H9 (cell line): ENCODE results near the gene APBA2. TPM values are rescaled to one million over a fixed set of nuclear protein-coding genes. Genes with fewer than 3 reads are reported as not detected.

Source experiments
- DNase-seq: peaks from one replicate; pipeline ENCODE4 v3.0.0-alpha.2; 2017
- H2AFZ ChIP-seq: one replicate; pipeline ENCODE4 v1.6.1; 2013; ENCODE audit warnings: mild to moderate bottlenecking, low read length, control low read depth, moderate library complexity
- H2AK5ac ChIP-seq: 2 replicates; pipeline ENCODE4 v1.6.1; 2013; ENCODE audit warnings: low read length, control low read depth, mixed read lengths; ENCODE audit not compliant: insufficient read length
- H2BK120ac ChIP-seq: one replicate; pipeline ENCODE4 v1.6.1; 2013; ENCODE audit warnings: low read depth, mild to moderate bottlenecking, low read length, control low read depth, inconsistent platforms; ENCODE audit not compliant: poor library complexity, severe bottlenecking
- H2BK12ac ChIP-seq: 2 replicates; pipeline ENCODE4 v1.6.1; 2013; ENCODE audit warnings: low read length, control low read depth, mixed read lengths, low read depth; ENCODE audit not compliant: insufficient read length
- H2BK15ac ChIP-seq: 2 replicates; pipeline ENCODE4 v1.6.1; 2013; ENCODE audit warnings: low read depth, low read length, control low read depth
- H2BK20ac ChIP-seq: one replicate; pipeline ENCODE4 v1.6.1; 2013; ENCODE audit warnings: low read depth, mild to moderate bottlenecking, low read length, control low read depth, inconsistent platforms; ENCODE audit not compliant: poor library complexity, severe bottlenecking
- H2BK5ac ChIP-seq: 2 replicates; pipeline ENCODE4 v1.6.1; 2013; ENCODE audit warnings: low read length, control low read depth, mixed read lengths; ENCODE audit not compliant: insufficient read length
- H3K14ac ChIP-seq: 2 replicates; pipeline ENCODE4 v1.6.1; 2013; ENCODE audit warnings: low read length, control low read depth; ENCODE audit not compliant: insufficient read depth
- H3K18ac ChIP-seq: 2 replicates; pipeline ENCODE4 v1.6.1; 2013; ENCODE audit warnings: low read depth, mild to moderate bottlenecking, mixed read lengths, low read length, control low read depth; ENCODE audit not compliant: insufficient read length
- H3K23ac ChIP-seq: 2 replicates; pipeline ENCODE4 v1.6.1; 2013; ENCODE audit warnings: low read length, control low read depth, mixed read lengths, low read depth; ENCODE audit not compliant: insufficient read length
- H3K23me2 ChIP-seq: 2 replicates; pipeline ENCODE4 v1.6.1; 2013; ENCODE audit warnings: low read depth, mild to moderate bottlenecking, mixed read lengths, low read length, control low read depth; ENCODE audit not compliant: insufficient read length, poor library complexity, severe bottlenecking
- H3K27ac ChIP-seq: 2 replicates; pipeline ENCODE4 v1.5.1; 2013; ENCODE audit warnings: low read length, control low read depth, mixed read lengths, low read depth; ENCODE audit not compliant: insufficient read length
- H3K27me3 ChIP-seq: 2 replicates; pipeline ENCODE4 v1.6.1; 2013; ENCODE audit warnings: low read length, control low read depth, inconsistent platforms; ENCODE audit not compliant: insufficient read depth
- H3K4ac ChIP-seq: 2 replicates; pipeline ENCODE4 v1.6.1; 2013; ENCODE audit warnings: low read depth, mild to moderate bottlenecking, control low read depth, inconsistent platforms, low read length, moderate library complexity
- H3K4me1 ChIP-seq: 2 replicates; pipeline ENCODE4 v1.6.1; 2013; ENCODE audit warnings: low read length, control low read depth, inconsistent platforms; ENCODE audit not compliant: insufficient read depth
- H3K4me2 ChIP-seq: 2 replicates; pipeline ENCODE4 v1.6.1; 2013; ENCODE audit warnings: low read length, control low read depth, mixed read lengths; ENCODE audit not compliant: insufficient read length, insufficient read depth
- H3K56ac ChIP-seq: 2 replicates; pipeline ENCODE4 v1.6.1; 2013; ENCODE audit warnings: low read depth, mild to moderate bottlenecking, mixed read lengths, low read length, control low read depth; ENCODE audit not compliant: insufficient read length
- H3K79me1 ChIP-seq: 2 replicates; pipeline ENCODE4 v1.6.1; 2013; ENCODE audit warnings: low read depth, mild to moderate bottlenecking, moderate library complexity, low read length, control low read depth, inconsistent platforms; ENCODE audit not compliant: insufficient read depth, poor library complexity, severe bottlenecking
- H3K79me2 ChIP-seq: 2 replicates; pipeline ENCODE4 v1.6.1; 2013; ENCODE audit warnings: low read length, control low read depth, inconsistent platforms; ENCODE audit not compliant: insufficient read depth
- H3K9ac ChIP-seq: 2 replicates; pipeline ENCODE4 v1.6.1; 2013; ENCODE audit warnings: low read length, control low read depth, mixed read lengths; ENCODE audit not compliant: insufficient read length; ENCODE audit errors: extremely low read depth
- H3K9me3 ChIP-seq: one replicate; pipeline ENCODE4 v1.6.1; 2013; ENCODE audit warnings: low read depth, low read length, inconsistent platforms; ENCODE audit not compliant: control insufficient read depth
- H3T11ph ChIP-seq: one replicate; pipeline ENCODE4 v1.6.1; 2013; ENCODE audit warnings: mild to moderate bottlenecking, low read length, control low read depth, inconsistent platforms
- H4K20me1 ChIP-seq: one replicate; pipeline ENCODE4 v1.6.1; 2013; ENCODE audit not compliant: control insufficient read depth, insufficient read length, insufficient read depth
- H4K5ac ChIP-seq: 2 replicates; pipeline ENCODE4 v1.6.1; 2013; ENCODE audit warnings: low read depth, mild to moderate bottlenecking, mixed read lengths, low read length, control low read depth; ENCODE audit not compliant: insufficient read length
- H4K8ac ChIP-seq: replicated peaks from 2 replicates; pipeline ENCODE4 v1.6.1; 2013; ENCODE audit warnings: low read length, control low read depth, mixed read lengths, low read depth; ENCODE audit not compliant: insufficient read length
- H4K91ac ChIP-seq: 2 replicates; pipeline ENCODE4 v1.6.1; 2013; ENCODE audit warnings: low read depth, mild to moderate bottlenecking, moderate library complexity, mixed read lengths, low read length, control low read depth; ENCODE audit not compliant: insufficient read length
- H3K27ac Mint-ChIP-seq, 3 experiments: 2 replicates in 2 of 3; 3 replicates in 1 of 3; pipeline ENCODE4 v1.8.0; 2020 to 2021; ENCODE audit warnings: mixed read lengths in 3 of 3, mild to moderate bottlenecking in 1 of 3, moderate library complexity in 1 of 3
- H3K27me3 Mint-ChIP-seq: 2 replicates; pipeline ENCODE4 v1.8.0; 2021; ENCODE audit warnings: low read depth, mild to moderate bottlenecking, moderate library complexity, mixed read lengths
- H3K36me3 Mint-ChIP-seq, 3 experiments: 2 replicates in 2 of 3; 3 replicates in 1 of 3; pipeline ENCODE4 v1.8.0; 2020 to 2021; ENCODE audit warnings: low read depth in 3 of 3, mixed read lengths in 3 of 3; ENCODE audit not compliant: insufficient read depth in 1 of 3
- H3K4me1 Mint-ChIP-seq, 2 experiments: 2 replicates each; pipeline ENCODE4 v1.8.0; 2020; ENCODE audit warnings: mixed read lengths in 2 of 2
- H3K4me3 Mint-ChIP-seq, 2 experiments: 2 replicates in 1 of 2; 3 replicates in 1 of 2; pipeline ENCODE4 v1.8.0; 2020 to 2021; ENCODE audit warnings: mild to moderate bottlenecking in 2 of 2, mixed read lengths in 2 of 2, moderate library complexity in 1 of 2
- H3K9me3 Mint-ChIP-seq, 2 experiments: 2 replicates in 1 of 2; 3 replicates in 1 of 2; pipeline ENCODE4 v1.8.0; 2020; ENCODE audit warnings: mild to moderate bottlenecking in 2 of 2, mixed read lengths in 2 of 2, moderate library complexity in 1 of 2
- CTCF ChIP-seq: fragments of 200-600 bp; sonication (generic); conservative IDR thresholded peaks from 3 replicates; pipeline ENCODE4 v1.8.0; 2021; ENCODE audit warnings: antibody characterized with exemption, mild to moderate bottlenecking
- WGBS: extraction: QIAGEN DNeasy Blood & Tissue Kit; methylation state at CpG from one replicate; pipeline ENCODE4 v1.1.7; 2013; ENCODE audit warnings: missing lambda C conversion rate, low lambda C conversion rate, mixed read lengths; ENCODE audit not compliant: insufficient read length; ENCODE audit errors: extremely low coverage; 5-methylcytosine and 5-hydroxymethylcytosine counted together
- total RNA-seq: library from RNA; stranded (reverse); gene quantifications from 2 replicates; pipeline ENCODE4 v1.2.1, GENCODE V29; 2021

Gene APBA2
- total RNA-seq, 1 experiment from 2014 or later = 14.3 TPM

GRCh38 chr15:28927043-28927442 is 41.3 kb downstream of the APBA2 start:
- no peak for DNase-seq
- H3K36me3 Mint-ChIP-seq = peaks cover 0 to 8% (median 3%) of the 10 kb centered on the region in 3 experiments; a peak in 4 of 7 replicates
- H3K27me3 Mint-ChIP-seq = no peaks in the 10 kb centered on the region
- no peak overlapping the region for H2AK5ac ChIP-seq
- no peak overlapping the region for H3K27ac ChIP-seq
- peaks cover 0 to 3% of the 10 kb centered on the region in 2 experiments; a peak in 3 of 5 replicates for H3K9me3 Mint-ChIP-seq
- no peaks in the 10 kb centered on the region for H3K79me2 ChIP-seq
- no peak for TF ChIP-seq CTCF
- no peak overlapping the region for H2BK5ac ChIP-seq
- H3K18ac ChIP-seq = no peak overlapping the region
- no peak overlapping the region for H3K4me3 Mint-ChIP-seq
- no peak overlapping the region for H3K56ac ChIP-seq
- H3K14ac ChIP-seq = no peak overlapping the region
- no peak overlapping the region for H2BK120ac ChIP-seq
- no CpG with 5 or more reads among the region's 5 CpGs for WGBS
- no peaks in the 10 kb centered on the region for H3K79me1 ChIP-seq
- H3K4me1 Mint-ChIP-seq = no peaks in the 10 kb centered on the region
- no peak overlapping the region for H4K8ac ChIP-seq
- H2BK15ac ChIP-seq = no peak overlapping the region
- no peak overlapping the region for H3K4ac ChIP-seq
- no peak overlapping the region for H3K9ac ChIP-seq
- H4K5ac ChIP-seq = no peak overlapping the region
- no peaks in the 10 kb centered on the region for H3K27me3 ChIP-seq
- H3K4me1 ChIP-seq = no peaks in the 10 kb centered on the region
- H4K20me1 ChIP-seq = no peaks in the 10 kb centered on the region
- H2AFZ ChIP-seq = no peak overlapping the region
- H3T11ph ChIP-seq = no peak overlapping the region
- no peak overlapping the region for H4K91ac ChIP-seq
- no peaks in the 10 kb centered on the region for H3K23me2 ChIP-seq
- H3K27ac Mint-ChIP-seq = no peak overlapping the region
- H3K23ac ChIP-seq = no peak overlapping the region
- no peak overlapping the region for H2BK20ac ChIP-seq
- no peak overlapping the region for H3K4me2 ChIP-seq
- H3K9me3 ChIP-seq = no peaks in the 10 kb centered on the region
- H2BK12ac ChIP-seq = no peak overlapping the region
